NCI-H2227 (cell line): Measurements from ENCODE around the gene RNASET2.
"Not testable (repeated sequence)": the region's sequence is repeated elsewhere in the genome, so short reads cannot be mapped to it uniquely, and the experiment has no call there.

Source experiments
- DNase-seq: peaks from one replicate; lab custom pipeline; 2025; ENCODE audit not compliant: unreplicated experiment; lab: John Stamatoyannopoulos, UW

Gene RNASET2

DNA sequence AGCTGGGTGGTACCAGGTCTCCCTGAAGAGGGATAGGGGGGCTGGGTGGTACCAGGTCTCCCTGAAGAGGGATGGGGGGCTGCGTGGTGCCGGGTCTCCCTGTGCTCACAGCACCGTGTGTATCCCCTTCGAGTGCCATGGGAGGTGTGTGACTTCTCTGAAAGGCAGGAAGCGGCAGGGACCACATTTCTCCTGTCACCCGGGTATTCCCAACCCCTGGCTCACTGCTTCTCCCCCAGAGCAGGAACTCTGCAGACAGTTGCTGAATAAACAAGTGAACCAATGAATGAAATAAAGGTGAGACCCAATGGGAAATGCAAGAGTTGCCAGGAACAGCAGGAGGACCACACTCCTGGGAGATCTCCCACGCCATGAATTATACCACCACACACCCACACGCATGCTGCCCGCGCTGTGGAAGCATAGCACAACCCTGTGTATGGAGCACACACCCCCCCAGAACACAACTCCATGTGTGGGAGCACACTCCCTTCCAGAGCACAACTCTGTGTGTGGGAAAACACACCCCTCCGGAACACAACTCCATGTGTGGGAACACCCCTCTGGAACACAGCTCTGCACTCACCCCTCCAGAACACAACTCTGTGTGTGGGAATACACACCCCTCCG lies 50.7 kb downstream of the RNASET2 start:
- no peak for DNase-seq

DNA sequence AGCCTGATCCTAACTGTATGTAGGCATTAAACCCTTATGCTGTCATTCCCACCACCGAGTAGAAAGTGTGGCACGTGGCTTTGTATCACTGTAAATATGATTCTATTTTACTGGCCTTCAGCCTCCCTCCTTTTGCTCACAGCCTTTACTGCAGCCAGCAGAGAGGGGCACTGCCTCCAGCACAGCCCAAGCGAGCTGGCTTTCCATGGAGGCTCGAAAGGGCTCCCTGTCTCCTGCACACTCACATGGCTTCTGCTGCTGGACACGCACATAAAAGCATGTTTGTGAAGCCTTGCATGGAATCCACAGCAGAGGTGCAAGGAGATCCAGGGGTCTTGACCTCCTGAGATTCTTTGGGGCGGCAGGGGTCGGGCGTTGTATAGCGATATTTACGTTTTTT lies 51.3 kb downstream of the RNASET2 start:
- no peak for DNase-seq

- peak; percentile 31 for DNase-seq
Measured at GRCh38 chr6:166904101-166904746, 52.1 kb downstream of the RNASET2 start.

DNA sequence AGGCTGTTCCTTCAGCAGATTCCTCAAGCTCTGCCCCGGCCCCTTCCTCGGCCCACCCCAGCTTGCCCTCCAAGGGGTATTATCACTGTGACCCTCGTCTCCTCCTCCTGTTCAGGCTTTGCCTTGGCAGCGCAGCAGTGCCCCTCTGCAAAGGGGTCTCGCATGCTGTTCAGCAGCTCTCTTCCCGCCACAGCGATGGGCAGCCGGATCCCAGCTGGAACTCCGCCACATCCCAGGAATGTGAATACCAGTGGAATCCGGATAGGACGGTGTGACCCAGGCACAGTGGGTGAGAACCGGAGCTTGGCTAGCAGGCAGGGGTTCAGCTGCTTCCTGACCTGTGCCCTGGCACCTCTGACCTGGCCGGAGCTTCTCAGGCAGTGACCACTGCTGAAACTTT lies 52.9 kb downstream of the RNASET2 start:
- no peak for DNase-seq

- DNase-seq, result no peak
Measured at GRCh38 chr6:166903027-166903426, 53.3 kb downstream of the RNASET2 start.

DNA sequence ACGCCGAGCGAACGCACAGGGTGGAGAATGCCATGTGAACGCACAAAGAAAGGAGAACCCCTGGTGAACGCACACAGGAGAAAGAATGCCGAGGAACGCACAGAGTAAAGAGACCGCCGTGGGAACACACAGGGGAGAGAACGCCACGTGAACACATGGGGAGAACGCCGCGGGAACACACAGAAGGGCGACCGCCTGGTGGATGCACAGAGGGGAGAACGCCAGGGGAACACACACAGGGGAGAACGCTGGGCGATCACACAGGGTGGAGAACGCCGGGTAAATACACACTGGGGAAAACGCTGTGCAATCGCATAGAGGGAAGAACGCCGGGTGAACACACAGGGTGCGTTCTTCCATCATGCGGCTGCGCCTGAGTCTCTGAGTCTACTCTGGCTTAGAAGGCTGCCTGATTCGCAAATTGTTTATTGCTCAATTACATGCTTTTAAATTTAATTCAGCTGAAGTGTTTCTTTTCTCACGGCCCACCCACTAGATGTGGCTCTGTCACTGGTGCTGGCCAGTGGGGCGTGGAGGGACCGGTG lies 54.1 kb downstream of the RNASET2 start:
- no peak for DNase-seq

GRCh38 chr6:166901626-166902025 lies 54.7 kb downstream of the RNASET2 start:
- DNase-seq, result no peak

DNA sequence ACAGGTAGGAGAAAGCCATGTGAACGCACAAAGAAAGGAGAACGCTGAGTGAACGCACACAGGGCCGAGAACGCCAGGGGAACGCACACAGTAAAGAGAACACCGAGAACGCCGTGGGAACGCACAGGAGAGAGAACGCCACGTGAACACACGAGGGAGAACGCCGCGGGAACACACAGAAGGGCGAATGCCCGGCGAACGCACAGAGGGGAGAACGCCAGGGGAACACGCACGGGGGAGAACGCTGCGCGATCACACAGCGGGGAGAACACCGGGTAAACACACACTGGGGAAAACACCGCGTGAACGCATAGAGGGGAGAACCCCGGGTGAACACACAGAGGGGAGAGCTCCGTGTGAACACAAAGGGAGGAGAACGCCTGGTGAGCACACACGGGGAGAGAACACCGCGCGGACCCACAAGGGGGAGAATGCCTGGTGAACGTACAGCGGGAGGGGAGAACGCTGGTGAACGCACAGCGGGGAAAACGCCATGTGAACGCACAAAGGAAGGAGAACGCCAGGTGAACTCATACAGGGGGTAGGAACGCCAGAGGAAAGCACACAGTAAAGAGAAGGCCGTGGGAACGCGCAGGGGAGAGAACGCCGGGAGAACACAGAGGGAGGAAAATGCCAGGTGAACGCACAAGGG lies 55.3 kb downstream of the RNASET2 start:
- DNase-seq, result no peak

DNA sequence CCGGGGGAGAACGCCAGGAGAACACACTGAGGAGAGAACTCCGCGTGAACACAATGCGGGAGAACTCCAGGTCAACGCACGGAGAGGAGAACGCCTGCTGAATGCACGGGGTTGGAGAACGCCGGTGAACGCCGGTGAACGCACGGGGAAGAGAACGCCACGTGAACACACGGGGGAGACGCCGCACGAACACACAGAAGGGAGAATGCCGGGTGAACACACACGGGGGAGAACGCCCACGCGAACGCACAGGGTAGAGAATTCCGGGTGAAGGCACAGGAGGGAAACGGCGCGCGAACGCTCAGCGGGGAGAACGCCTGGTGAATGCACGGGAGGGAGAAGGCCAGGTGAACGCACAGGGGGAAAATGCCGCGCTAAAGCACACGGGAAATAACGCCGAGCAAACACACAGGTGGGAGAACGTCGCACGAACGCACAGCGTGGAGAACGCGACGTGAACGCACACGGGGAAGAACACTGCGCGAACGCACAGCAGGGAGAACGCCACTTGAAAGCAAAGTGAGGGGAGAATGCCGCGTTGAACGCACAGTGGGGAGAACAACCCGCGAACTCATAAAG lies 56.1 kb downstream of the RNASET2 start:
- no peak for DNase-seq

GRCh38 chr6:166898910-166899309 lies 57.4 kb downstream of the RNASET2 start:
- DNase-seq, result no peak

GRCh38 chr6:166894614-166895013 lies 61.7 kb downstream of the RNASET2 start:
- not testable (repeated sequence) for DNase-seq

DNA sequence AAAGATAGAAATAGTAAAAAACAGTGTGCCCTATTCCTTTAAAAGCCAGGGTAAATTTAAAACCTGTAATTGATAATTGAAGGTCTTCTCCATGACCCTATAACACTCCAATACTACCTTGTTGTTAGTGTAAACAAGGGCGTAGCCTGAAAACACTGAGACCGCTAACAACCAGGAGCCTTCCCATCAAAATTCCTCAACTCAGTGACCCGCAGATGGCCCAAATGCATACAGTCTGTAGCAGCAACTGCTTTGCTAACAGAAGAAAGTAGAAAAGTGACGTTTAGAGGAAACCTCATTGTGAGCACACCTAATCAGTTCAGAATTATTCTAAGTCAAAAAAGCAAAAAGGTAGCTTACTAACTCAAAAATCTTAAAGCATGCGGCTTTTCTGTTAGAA lies 63.9 kb downstream of the RNASET2 start:
- DNase-seq, result not testable (repeated sequence)

DNA sequence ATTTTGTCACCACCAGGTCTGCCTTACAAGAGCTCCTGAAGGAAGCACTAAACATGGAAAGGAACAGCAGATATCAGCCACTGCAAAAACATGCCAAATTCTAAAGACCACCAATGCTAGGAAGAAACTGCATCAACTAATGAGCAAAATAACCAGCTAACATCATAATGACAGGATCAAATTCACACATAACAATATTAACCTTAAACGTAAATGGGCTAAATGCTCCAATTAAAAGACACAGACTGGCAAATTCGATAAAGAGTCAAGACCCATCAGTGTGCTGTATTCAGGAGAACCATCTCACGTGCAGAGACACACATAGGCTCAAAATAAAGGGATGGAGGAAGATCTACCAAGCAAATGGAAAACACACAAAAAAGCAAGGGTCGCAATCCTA lies 69.6 kb downstream of the RNASET2 start:
- not testable (repeated sequence) for DNase-seq

DNA sequence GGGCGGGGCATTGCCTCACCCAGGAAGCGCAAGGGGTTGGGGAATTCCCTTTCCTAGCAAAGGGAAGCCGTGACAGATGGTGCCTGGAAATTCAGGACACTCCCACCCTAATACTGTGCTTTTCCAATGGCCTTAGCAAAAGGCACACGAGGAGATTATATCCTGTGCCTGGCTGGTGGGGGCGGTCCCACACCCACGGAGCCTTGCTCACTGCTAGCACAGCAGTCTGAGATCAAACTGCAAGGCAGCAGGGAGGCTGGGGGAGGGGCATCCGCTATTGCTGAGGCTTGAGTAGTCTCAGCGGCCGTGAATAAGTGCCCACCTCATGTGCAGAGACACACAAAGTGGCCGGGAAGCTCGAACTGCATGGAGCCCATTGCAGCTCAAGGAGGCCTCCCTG lies 71.4 kb downstream of the RNASET2 start:
- DNase-seq, result not testable (repeated sequence)

- no peak for DNase-seq
Measured at GRCh38 chr6:166879594-166879993, 76.8 kb downstream of the RNASET2 start.
